WERI-Rb-1 (cell line): ENCODE measurements around the gene CERS3.
"Not testable (repeated sequence)": the region's sequence is repeated elsewhere in the genome, so short reads cannot be mapped to it uniquely, and the experiment has no call there.

Source experiments
- DNase-seq: peaks from one replicate; pipeline ENCODE4 v3.0.0-alpha.2; 2020
- H3K27ac ChIP-seq: fragments of 250-450 bp; sonication (Bioruptor Pico); 2 replicates; pipeline ENCODE4 v1.5.1; 2020; ENCODE audit warnings: mild to moderate bottlenecking, moderate library complexity
- H3K27me3 ChIP-seq: fragments of 250-450 bp; sonication (Bioruptor Pico); 2 replicates; pipeline ENCODE4 v1.5.1; 2021; ENCODE audit warnings: mild to moderate bottlenecking, low read depth, moderate library complexity; ENCODE audit not compliant: insufficient read depth, severe bottlenecking
- H3K36me3 ChIP-seq: fragments of 250-450 bp; sonication (Bioruptor Pico); 2 replicates; pipeline ENCODE4 v1.5.1; 2020; ENCODE audit warnings: mild to moderate bottlenecking, moderate library complexity
- H3K4me3 ChIP-seq: 2 replicates; pipeline ENCODE4 v1.5.1; 2011; ENCODE audit warnings: low read depth, mild to moderate bottlenecking, control low read depth, low read length
- H3K9me3 ChIP-seq: fragments of 250-450 bp; sonication (Bioruptor Pico); 2 replicates; pipeline ENCODE4 v1.5.1; 2021; ENCODE audit warnings: mild to moderate bottlenecking, moderate library complexity; ENCODE audit not compliant: severe bottlenecking
- CTCF ChIP-seq: IDR thresholded peaks from 2 replicates; pipeline ENCODE4 v1.5.1; 2011; ENCODE audit warnings: low read depth, mild to moderate bottlenecking, control low read depth, inconsistent platforms, low read length

CERS3 gene

GRCh38 chr15:100464256-100464655 lies 64.5 kb downstream of the CERS3 start:
- no peak overlapping the region for H3K4me3 ChIP-seq
- no peak for TF ChIP-seq CTCF
- H3K27ac ChIP-seq = no peak overlapping the region
- DNase-seq = no peak
- H3K27me3 ChIP-seq = no peaks in the 10 kb centered on the region
- H3K36me3 ChIP-seq = no peaks in the 10 kb centered on the region
- H3K9me3 ChIP-seq = no peaks in the 10 kb centered on the region

GRCh38 chr15:100463515-100463914 lies 65.2 kb downstream of the CERS3 start:
- DNase-seq = no peak
- TF ChIP-seq CTCF = no peak
- no peak overlapping the region for H3K27ac ChIP-seq
- no peak overlapping the region for H3K4me3 ChIP-seq
- no peaks in the 10 kb centered on the region for H3K9me3 ChIP-seq
- no peaks in the 10 kb centered on the region for H3K27me3 ChIP-seq
- no peaks in the 10 kb centered on the region for H3K36me3 ChIP-seq

GRCh38 chr15:100461049-100461448 lies 67.7 kb downstream of the CERS3 start:
- peaks cover 7% of the 10 kb centered on the region for H3K9me3 ChIP-seq
- H3K27me3 ChIP-seq = no peaks in the 10 kb centered on the region
- H3K4me3 ChIP-seq = no peak overlapping the region
- H3K36me3 ChIP-seq = no peaks in the 10 kb centered on the region
- no peak overlapping the region for H3K27ac ChIP-seq
- no peak for DNase-seq
- TF ChIP-seq CTCF = no peak

GRCh38 chr15:100457201-100457600 lies 71.5 kb downstream of the CERS3 start:
- no peaks in the 10 kb centered on the region for H3K36me3 ChIP-seq
- DNase-seq = no peak
- no peaks in the 10 kb centered on the region for H3K27me3 ChIP-seq
- H3K27ac ChIP-seq = no peak overlapping the region
- TF ChIP-seq CTCF = no peak
- no peak overlapping the region for H3K4me3 ChIP-seq
- peaks cover 7% of the 10 kb centered on the region for H3K9me3 ChIP-seq

GRCh38 chr15:100454148-100454547 lies 74.6 kb downstream of the CERS3 start:
- Histone ChIP-seq H3K27ac (no peak overlapping the region), H3K9me3 (peaks cover 14% of the 10 kb centered on the region), H3K4me3 (no peak overlapping the region), H3K36me3 (no peaks in the 10 kb centered on the region), H3K27me3 (no peaks in the 10 kb centered on the region)
- no peak for DNase-seq
- no peak for TF ChIP-seq CTCF

GRCh38 chr15:100448481-100448880 lies 80.3 kb downstream of the CERS3 start:
- Histone ChIP-seq H3K4me3 (no peak overlapping the region), H3K27me3 (no peaks in the 10 kb centered on the region), H3K27ac (no peak overlapping the region), H3K9me3 (peaks cover 7% of the 10 kb centered on the region), H3K36me3 (no peaks in the 10 kb centered on the region)
- TF ChIP-seq CTCF = no peak
- DNase-seq = no peak

GRCh38 chr15:100441063-100441462 lies 87.7 kb downstream of the CERS3 start:
- H3K27ac ChIP-seq, H3K36me3 ChIP-seq, H3K9me3 ChIP-seq, H3K27me3 ChIP-seq, H3K4me3 ChIP-seq, DNase-seq: not testable (repeated sequence)
